ENCODE measurements around the gene RTN4RL2.
"Not testable (repeated sequence)": the region's sequence is repeated elsewhere in the genome, so short reads cannot be mapped to it uniquely, and the experiment has no call there.

GRCh38 chr11:57445122-57445394, 15.3 kb upstream of the RTN4RL2 start:
- not testable (repeated sequence) for TF ChIP-seq CTCF (IDR thresholded peaks at IDR 0.05 in 4 of 5, conservative IDR thresholded peaks at IDR 0.05 in 1 of 5); POLR2A (IDR thresholded peaks at IDR 0.05)
